Measurements from ENCODE around the gene SDR42E2. TPM values are rescaled to one million over a fixed set of nuclear protein-coding genes. Genes with fewer than 3 reads are reported as not detected.
A peak's percentile ranks its signal among the peaks of the same experiment; 100 is the strongest.

SDR42E2 gene
- total and polyA plus RNA-seq, 2 of the 4 experiments (the other 2 are of a cell fraction): not detected

- no peak overlapping the region for H2BK20ac ChIP-seq (ENCODE audit: low read depth, low read length)
- DNase-seq: no peak
- no peak overlapping the region for H2BK15ac ChIP-seq (ENCODE audit: low read depth, low read length)
- BruUV-seq (replicated peaks): no TSS peak
- ChIA-PET POLR2A (ENCODE audit: unreplicated experiment) (no interaction called here), CTCF (no interaction called here)
- H3K56ac ChIP-seq (ENCODE audit: extremely low read depth, insufficient read depth, low read length): no peak overlapping the region
- no peak overlapping the region for H3K27ac ChIP-seq (ENCODE audit: insufficient read depth, low read length)
- H3K4me3 ChIP-seq (ENCODE audit: insufficient read depth, low read depth, low read length): no peak overlapping the region
- no peak overlapping the region for H2AK5ac ChIP-seq (ENCODE audit: low read depth, low read length)
- H2BK5ac ChIP-seq (ENCODE audit: low read depth, low read length, poor library complexity, severe bottlenecking): no peak overlapping the region
- H3K79me1 ChIP-seq (ENCODE audit: low read depth in 1 of 2, low read length in 2 of 2): peaks cover 22 to 81% of the 10 kb centered on the region in 2 experiments
- no peak overlapping the region for H4K5ac ChIP-seq (ENCODE audit: low read depth, low read length)
- H3K23ac ChIP-seq (ENCODE audit: low read depth, low read length): no peak overlapping the region
- no peak overlapping the region for H3K4me2 ChIP-seq (ENCODE audit: low read depth, low read length)
- intact Hi-C loops (cut with micrococcal nuclease): no loop called here
- 87% methylated on average over 9 of the region's 18 CpGs; no CpG with 5 or more reads in 1 of the 2 experiments for WGBS, 2 experiments (ENCODE audit: extremely low coverage in 2 of 2, insufficient read length in 1 of 2)
- no peak overlapping the region for H4K8ac ChIP-seq (ENCODE audit: low read depth in 2 of 2, low read length in 2 of 2)
- in situ Hi-C loops (cut with MboI; ENCODE audit: low sequenced_read_pairs): no loop called here
- H2AFZ ChIP-seq (replicated peaks; ENCODE audit: low read length, poor library complexity): no peak overlapping the region
- H3K36me3 ChIP-seq (ENCODE audit: control insufficient read depth, insufficient read depth, low read length): peaks cover 5% of the 10 kb centered on the region
- no peak overlapping the region for H3K4ac ChIP-seq (ENCODE audit: low read depth, low read length)
- H3K14ac ChIP-seq (replicated peaks; ENCODE audit: low read depth, low read length): no peak overlapping the region
- TF ChIP-seq MAFK (IDR thresholded peaks at IDR 0.05; ENCODE audit: low read depth, low read length) (no peak), RAD21 (IDR thresholded peaks at IDR 0.05; ENCODE audit: low read length) (no peak), USF2 (IDR thresholded peaks at IDR 0.05; ENCODE audit: low read depth, low read length) (peak; percentile 49; the same call in 1 of the 2 replicates)
- peaks cover 5% of the 10 kb centered on the region for H3K4me1 ChIP-seq (ENCODE audit: control insufficient read depth, insufficient read depth, low read length)
- H3K18ac ChIP-seq (ENCODE audit: low read depth, low read length): no peak overlapping the region
- H3K27me3 ChIP-seq (ENCODE audit: control insufficient read depth, insufficient read depth, low read length): no peaks in the 10 kb centered on the region
- H3K9me1 ChIP-seq (ENCODE audit: insufficient read depth, low read length): peaks cover 28% of the 10 kb centered on the region
- H4K20me1 ChIP-seq (ENCODE audit: insufficient read depth, low read length): peaks cover 46% of the 10 kb centered on the region
- no peak overlapping the region for H3K9ac ChIP-seq (ENCODE audit: low read depth, low read length)
- dilution Hi-C loops (cut with HindIII; ENCODE audit: low sequenced_read_pairs, unreplicated experiment): no loop called here
- H2BK120ac ChIP-seq (ENCODE audit: low read depth, low read length): no peak overlapping the region
- H4K91ac ChIP-seq (ENCODE audit: insufficient read depth, low read depth, low read length): no peak overlapping the region
- no peak for ATAC-seq (ENCODE audit: low read depth)
- H2AK9ac ChIP-seq (replicated peaks; ENCODE audit: low read depth, low read length, poor library complexity): no peak overlapping the region
- no peaks in the 10 kb centered on the region for H3K9me3 ChIP-seq (ENCODE audit: control insufficient read depth, insufficient read depth, low read length)
These were observed 55.8 kb downstream of the SDR42E2 start for GRCh38 chr16:22217890-22218730.

Measured in IMR-90 (cell line).